Effector CD4-positive, alpha-beta T cell (primary cell): ENCODE results near the gene BIRC6.

ENCODE experiments used
- DNase-seq: peaks from one replicate; pipeline ENCODE4 v3.0.0-alpha.2; 2020

BIRC6 gene

GRCh38 chr2:32377928-32378327 is 21.1 kb downstream of the BIRC6 start:
- no peak for DNase-seq

DNA sequence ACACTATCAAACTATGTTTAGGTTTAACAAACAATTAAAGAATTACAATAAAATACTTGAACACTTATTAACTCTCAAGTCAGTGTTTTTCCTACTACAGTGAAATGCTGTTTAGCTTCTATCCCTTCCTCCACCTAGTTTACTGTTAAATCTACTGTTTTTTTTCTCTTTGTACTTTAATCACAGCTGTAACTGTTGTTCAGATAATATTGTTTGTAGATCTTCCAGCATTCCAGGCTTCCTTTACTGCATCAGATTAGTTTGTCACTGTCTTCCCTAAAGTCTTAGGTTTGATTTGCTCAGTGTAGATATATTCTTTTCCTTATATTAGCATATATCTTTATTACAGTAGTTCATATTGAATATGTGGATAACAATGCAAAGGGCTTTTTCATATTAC is 22.5 kb downstream of the BIRC6 start:
- DNase-seq, result no peak

- DNase-seq, result no peak
These were observed 27.0 kb downstream of the BIRC6 start for GRCh38 chr2:32383858-32384257.

GRCh38 chr2:32384529-32384928 is 27.7 kb downstream of the BIRC6 start:
- no peak for DNase-seq

DNA sequence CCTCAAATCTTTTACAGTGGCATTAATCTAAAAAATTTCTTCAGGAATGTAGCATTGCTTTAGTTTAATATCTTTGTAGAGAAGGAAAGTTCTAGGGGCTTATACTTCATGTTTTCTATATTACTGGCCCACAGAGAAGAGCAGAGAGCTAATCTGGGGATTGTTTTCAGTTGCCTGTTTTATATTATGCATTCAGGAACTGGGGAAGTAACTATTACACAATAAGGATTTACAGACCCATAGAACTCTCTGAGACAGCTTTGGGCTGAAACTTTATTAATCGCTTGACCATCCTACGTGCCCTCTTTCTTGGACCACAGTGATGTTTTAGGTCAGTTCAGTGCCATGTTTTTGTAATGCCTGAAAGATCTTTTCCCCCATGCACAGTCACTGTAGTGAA is 29.9 kb downstream of the BIRC6 start:
- no peak for DNase-seq

- DNase-seq, result no peak
These were observed 42.4 kb downstream of the BIRC6 start for GRCh38 chr2:32399221-32399620.

DNA sequence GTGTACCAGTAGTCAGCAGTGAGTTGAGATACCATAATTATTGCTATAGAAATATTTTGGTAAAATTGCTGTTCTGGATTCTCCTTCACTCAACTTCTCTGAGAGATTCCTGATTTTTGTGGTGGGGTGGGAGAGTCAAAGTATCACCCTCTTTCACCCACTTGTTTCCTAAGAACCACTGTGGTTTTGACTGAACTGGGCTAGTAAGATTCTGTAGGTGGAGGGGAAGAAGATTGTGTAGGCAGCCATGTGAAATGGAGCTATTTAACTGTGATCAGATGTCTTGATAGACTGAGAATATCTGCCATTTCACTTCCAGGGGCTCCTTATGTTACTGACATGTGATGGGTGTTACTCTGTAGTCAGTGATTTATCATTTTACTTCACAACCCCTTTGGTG is 45.3 kb downstream of the BIRC6 start:
- DNase-seq, result no peak

- DNase-seq, result no peak
These were observed 47.0 kb downstream of the BIRC6 start for GRCh38 chr2:32403782-32404181.

- no peak for DNase-seq
These were observed 47.9 kb downstream of the BIRC6 start for GRCh38 chr2:32404691-32405090.

DNA sequence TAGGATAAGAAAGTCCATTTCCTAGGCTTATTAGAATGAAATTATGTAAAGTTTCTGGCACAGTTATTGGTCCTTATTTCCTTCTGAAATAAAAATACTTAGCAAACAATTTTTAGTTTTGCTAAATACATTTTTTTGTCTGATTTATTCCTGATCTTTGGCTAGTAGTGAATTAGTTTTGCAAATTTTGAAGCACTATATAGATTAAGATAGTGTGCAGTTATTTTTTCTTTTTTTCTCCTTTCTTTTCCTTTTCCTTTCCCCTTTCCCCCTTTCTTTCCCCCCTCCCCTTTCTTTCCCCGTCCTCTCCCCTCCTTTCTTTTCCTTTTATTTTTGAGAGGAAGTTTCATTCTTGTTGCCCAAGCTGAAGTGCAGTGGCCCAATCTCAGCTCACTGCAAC is 59.7 kb downstream of the BIRC6 start:
- DNase-seq, result no peak

GRCh38 chr2:32417659-32418058 is 60.8 kb downstream of the BIRC6 start:
- no peak for DNase-seq

- DNase-seq, result no peak
These were observed 62.0 kb downstream of the BIRC6 start for GRCh38 chr2:32418778-32419177.

DNA sequence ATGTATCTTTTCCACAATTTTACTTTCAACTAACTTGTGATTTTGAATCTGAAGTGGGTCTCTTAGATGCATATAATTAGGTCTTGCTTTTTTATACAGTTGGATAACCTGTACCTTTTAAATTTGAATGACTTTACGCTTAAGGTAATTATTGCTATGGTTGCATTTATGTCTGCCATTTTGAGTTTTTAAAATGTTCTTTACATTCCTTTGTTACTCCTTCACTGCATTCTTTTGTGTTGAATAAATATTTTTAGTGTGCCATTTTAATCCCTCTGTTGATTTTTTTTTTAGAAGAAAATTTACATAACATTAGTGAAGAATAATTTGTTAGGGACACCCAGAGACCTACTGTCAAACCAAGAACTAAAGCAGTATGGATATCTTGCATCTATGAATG is 65.3 kb downstream of the BIRC6 start:
- DNase-seq, result no peak

GRCh38 chr2:32423536-32423935 is 66.7 kb downstream of the BIRC6 start:
- no peak for DNase-seq

DNA sequence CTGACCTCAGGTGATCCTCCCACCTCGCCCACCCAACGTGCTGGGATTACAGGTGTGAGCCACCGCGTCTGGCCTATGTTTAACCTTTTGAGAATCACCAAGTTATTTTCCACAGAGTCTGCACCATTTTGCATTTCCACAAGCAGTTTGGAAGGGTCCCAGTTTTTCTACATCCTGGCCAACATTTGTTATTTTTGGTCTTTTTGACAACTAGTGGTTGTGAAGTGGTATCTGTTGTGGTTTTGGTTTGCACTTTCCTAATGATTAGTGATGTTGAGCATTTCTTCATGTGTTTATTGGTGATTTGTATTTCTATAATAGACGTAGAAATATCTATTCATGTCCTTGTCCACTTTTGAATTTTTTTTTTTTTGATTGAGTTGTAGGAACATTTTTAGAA is 67.9 kb downstream of the BIRC6 start:
- DNase-seq, result no peak

GRCh38 chr2:32425719-32426141 is 68.9 kb downstream of the BIRC6 start:
- no peak for DNase-seq

DNA sequence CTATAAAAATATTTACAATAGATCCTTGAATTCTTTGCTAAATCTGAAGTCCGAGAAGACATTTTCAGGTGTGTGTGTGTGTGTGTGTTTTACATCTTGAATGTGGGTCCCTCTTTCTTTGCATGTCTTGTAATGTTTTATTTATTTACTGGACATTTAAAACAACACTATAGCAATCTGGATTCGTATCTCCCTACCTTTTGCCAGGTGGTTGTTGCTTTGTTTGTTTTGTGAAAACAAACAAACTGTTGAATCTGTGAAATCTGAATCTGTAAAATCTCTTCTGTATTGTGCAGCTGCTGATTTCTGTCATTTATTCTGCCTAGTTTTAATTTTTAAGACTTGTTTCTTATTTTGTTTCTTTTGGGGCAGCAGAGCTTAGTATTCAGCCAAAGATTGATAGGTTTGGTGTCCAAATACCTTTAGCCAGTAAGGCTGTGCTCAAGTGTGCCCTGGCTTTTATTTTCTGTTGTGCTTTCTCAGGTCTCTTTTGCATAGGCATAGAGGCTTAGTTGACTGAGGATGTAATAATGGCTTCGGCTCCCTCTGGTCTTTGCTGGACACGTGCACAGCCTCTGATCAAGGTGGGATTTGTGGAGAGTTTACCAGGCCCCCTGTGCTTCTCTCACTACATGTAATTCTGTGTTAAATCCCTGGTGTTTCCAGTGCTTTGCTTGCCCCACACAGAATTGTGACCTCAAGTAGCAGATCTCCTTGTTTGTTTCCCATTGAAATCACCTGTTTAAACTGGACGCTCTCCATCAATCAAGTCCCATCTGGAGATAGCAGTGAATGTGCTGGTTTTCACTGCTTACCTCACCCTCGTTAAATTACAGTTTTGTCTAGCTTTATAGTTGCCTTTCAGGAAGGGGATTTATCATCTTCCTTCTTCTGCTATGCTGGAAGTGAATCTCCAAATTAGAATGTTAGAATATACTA is 71.1 kb downstream of the BIRC6 start:
- DNase-seq, result no peak

DNA sequence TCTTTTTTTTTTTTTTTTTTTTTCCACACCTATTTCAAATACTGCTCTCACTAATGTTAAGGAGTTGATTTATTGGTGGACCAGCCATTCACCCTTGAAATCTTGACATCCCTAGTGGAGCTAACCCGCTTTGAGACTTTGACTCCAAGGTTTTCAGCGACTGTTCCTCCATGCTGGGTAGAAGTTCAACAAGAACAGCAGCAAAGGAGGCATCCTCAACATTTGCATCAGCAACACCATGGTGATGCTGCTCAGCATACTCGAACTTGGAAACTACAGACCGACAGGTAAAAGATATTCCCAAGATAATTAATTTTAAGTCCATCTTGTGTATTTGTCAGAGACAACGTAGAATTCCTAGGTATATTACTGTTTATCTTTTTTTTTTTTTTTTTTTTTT is 74.0 kb downstream of the BIRC6 start:
- DNase-seq, result no peak

DNA sequence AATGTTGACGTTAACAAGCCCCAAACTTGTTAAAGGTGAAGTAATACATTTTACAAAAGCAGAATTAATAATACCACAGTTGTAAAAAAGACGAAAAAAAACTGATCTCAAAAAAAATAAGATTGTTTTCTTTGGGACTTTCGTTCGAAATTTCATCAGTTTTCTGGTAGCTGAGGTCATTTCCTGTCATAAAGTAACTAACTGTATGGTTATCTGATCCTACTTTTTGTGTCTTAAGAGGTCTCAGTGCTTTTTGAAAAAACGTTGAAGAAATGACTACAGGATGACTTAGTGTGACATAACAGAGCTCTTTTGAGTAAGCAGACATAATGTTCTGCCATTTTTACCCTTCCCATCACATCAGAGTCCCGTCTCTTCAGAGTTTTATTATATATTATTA is 79.3 kb downstream of the BIRC6 start:
- DNase-seq, result no peak

- DNase-seq, result no peak
These were observed 85.2 kb downstream of the BIRC6 start for GRCh38 chr2:32442020-32442467.

DNA sequence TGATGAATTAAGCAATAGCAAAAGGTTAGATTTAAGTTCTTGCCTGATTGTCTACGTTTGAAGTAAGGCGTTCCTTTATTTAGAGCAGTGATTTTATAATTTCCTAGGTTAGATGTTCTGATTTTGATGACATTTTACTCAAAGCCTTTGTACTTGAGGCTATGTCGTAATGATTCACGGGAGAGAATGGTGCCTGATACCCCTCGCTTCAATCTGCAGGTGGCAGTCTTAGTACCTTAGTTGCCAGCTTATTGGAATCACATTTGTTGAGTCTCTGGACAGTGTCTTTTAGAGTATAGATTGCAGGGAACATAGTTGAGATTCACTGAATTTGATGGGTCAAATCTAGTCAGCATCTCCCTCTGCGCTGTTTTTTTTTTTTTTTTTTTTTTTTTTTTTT is 89.5 kb downstream of the BIRC6 start:
- DNase-seq, result no peak

DNA sequence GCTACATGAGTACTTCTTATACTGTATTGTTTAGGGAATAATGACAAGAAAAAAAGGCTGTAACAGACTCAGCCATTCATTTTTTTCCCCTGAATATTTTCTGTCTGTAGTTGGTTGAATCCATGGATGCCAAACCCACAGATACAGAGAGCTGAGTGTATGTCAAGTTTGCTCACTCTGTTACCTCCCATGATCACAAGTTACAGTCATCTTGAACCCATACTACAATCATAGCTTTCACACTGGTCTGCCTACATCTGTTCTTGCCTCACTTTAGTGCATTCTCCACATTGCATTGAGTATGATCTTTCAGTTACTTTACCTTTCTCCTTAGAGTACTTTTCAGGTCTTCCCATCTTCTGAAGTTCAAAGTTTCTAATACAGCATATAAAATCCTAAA is 94.0 kb downstream of the BIRC6 start:
- no peak for DNase-seq

DNA sequence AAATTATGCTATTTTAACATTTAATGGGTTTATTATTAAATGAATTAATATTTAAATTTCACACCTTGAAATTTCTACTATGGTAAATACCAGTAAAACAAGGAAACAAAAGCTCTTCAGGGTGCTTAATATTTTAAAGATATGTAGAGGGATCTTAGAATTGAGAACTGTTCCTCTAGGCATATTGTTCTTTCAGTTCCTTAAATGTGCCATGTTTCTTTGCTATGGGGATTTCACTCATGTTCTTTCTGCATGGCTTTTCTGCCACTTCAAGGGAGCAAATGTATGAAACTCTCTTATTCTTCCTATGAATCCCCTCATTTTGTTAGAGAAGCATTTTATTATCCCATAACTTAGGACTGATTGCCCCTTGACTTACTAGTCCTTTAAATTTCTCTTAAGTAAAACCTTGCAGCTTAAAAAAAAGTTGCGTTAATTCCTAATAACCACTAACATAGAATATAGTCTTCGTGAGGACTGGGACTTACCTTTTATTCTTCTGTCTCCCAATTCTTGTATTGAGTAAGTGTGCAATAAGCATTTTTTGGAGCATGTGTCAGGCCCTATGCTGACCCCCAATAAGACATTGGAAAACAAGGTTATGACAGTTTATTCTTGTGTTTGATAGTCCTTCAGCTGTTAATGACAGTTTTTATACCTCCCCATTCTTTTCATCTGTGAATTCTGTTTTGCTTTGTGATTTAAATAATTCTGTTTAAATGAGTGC is 95.7 kb downstream of the BIRC6 start:
- DNase-seq, result no peak
